ENCODE data around the gene KCNK4.

- no peak for TF ChIP-seq CTCF (IDR thresholded peaks at IDR 0.05)
- no peak for TF ChIP-seq POLR2A (IDR thresholded peaks at IDR 0.05)
Measured at GRCh38 chr11:64296236-64296635, 5.1 kb downstream of the KCNK4 start.
